Measurements from ENCODE around the gene RUNDC1.
"Not testable (repeated sequence)": the region's sequence is repeated elsewhere in the genome, so short reads cannot be mapped to it uniquely, and the experiment has no call there.

RUNDC1 gene

GRCh38 chr17:42980274-42980765, at the start of gene RUNDC1:
TSS of gene RUNDC1 (plus strand) at chr17:42980565. CDS start at chr17:42980577, 12 bp downstream.
- DNase-seq: peak; percentile 96

GRCh38 chr17:42937712-42938596, 42.4 kb upstream of the RUNDC1 start:
- DNase-seq: no peak

- no peak for DNase-seq
Observed at GRCh38 chr17:42944211-42944610, 36.2 kb upstream of the RUNDC1 start.

GRCh38 chr17:42946812-42947211, 33.6 kb upstream of the RUNDC1 start:
- no peak for DNase-seq

- DNase-seq: no peak
Observed at GRCh38 chr17:42950044-42950783, 30.2 kb upstream of the RUNDC1 start.

GRCh38 chr17:42953669-42954068, 26.7 kb upstream of the RUNDC1 start:
- no peak for DNase-seq

GRCh38 chr17:42964161-42964932, 16.0 kb upstream of the RUNDC1 start, which contains the start of gene AARSD1:
TSS of gene AARSD1 (minus strand) at chr17:42964454. CDS start at chr17:42964440, 14 bp downstream.
- peak; percentile 93 for DNase-seq

- no peak for DNase-seq
Observed at GRCh38 chr17:42967925-42968324, 12.4 kb upstream of the RUNDC1 start.

GRCh38 chr17:42969001-42969581, 11.3 kb upstream of the RUNDC1 start:
- no peak for DNase-seq

GRCh38 chr17:42971589-42971988, 8.8 kb upstream of the RUNDC1 start:
- no peak for DNase-seq

- not testable (repeated sequence) for DNase-seq
Observed at GRCh38 chr17:42973323-42973722, 7.0 kb upstream of the RUNDC1 start.

GRCh38 chr17:42975265-42975664, 5.1 kb upstream of the RUNDC1 start:
- no peak for DNase-seq

- not testable (repeated sequence) for DNase-seq
Observed at GRCh38 chr17:42975701-42976100, 4.7 kb upstream of the RUNDC1 start.

- DNase-seq: no peak
Observed at GRCh38 chr17:42979511-42980273, 673 bp upstream of the RUNDC1 start, which contains the start of gene PTGES3L. TSS of gene PTGES3L (minus strand) at chr17:42980080. CDS start at chr17:42980053, 27 bp downstream.

- DNase-seq: peak; percentile 85
Observed at GRCh38 chr17:42980766-42981397, 517 bp downstream of the RUNDC1 start.

- DNase-seq: no peak
Observed at GRCh38 chr17:42982266-42982665, 1.9 kb downstream of the RUNDC1 start.

GRCh38 chr17:42985225-42985624, 4.9 kb downstream of the RUNDC1 start:
- no peak for DNase-seq

- no peak for DNase-seq
Observed at GRCh38 chr17:42989141-42989540, 8.8 kb downstream of the RUNDC1 start.

GRCh38 chr17:42989726-42990652, 9.6 kb downstream of the RUNDC1 start:
- no peak for DNase-seq

- no peak for DNase-seq
Observed at GRCh38 chr17:42991471-42991870, 11.1 kb downstream of the RUNDC1 start.
